Measurements from ENCODE around the gene MTHFSD.

GRCh38 chr16:86591270-86591669 is 36.2 kb upstream of the MTHFSD start:
- TF ChIP-seq CTCF (conservative IDR thresholded peaks at IDR 0.05) (no peak), ZFX (IDR thresholded peaks at IDR 0.05) (no peak)
